AG04450 (cell line): ENCODE measurements around the gene RASSF7. TPM values are rescaled to one million over a fixed set of nuclear protein-coding genes. Genes with fewer than 3 reads are reported as not detected.

ENCODE experiments used
- CTCF ChIA-PET: fragments of 300-600, 350-600 bp; formaldehyde crosslinking; extraction: SDS; loops from one replicate; lab custom pipeline; 2022; ENCODE audit warnings: antibody characterized with exemption, inconsistent platforms; lab: Charles Lee
- POLR2A ChIA-PET: fragments of 350-600 bp; formaldehyde crosslinking; extraction: SDS; loops from one replicate; lab custom pipeline; 2021; ENCODE audit warnings: antibody characterized with exemption, inconsistent platforms; lab: Yijun Ruan, JAX
- DNase-seq: peaks from one replicate; pipeline ENCODE4 v3.0.0-alpha.2; 2011; ENCODE audit warnings: low read depth, low spot score
- H3K27ac ChIP-seq: one replicate; pipeline ENCODE4 v1.5.1; 2012; ENCODE audit warnings: low read depth, low read length, control low read depth
- H3K27me3 ChIP-seq: one replicate; pipeline ENCODE4 v1.6.0; 2012; ENCODE audit warnings: low read length; ENCODE audit not compliant: control insufficient read depth, insufficient read depth
- H3K4me3 ChIP-seq: 2 replicates; pipeline ENCODE4 v1.5.1; 2011; ENCODE audit warnings: mild to moderate bottlenecking, low read depth, low read length, control low read depth
- H3K9me3 ChIP-seq: 2 replicates; pipeline ENCODE4 v1.5.1; 2012; ENCODE audit warnings: low read length; ENCODE audit not compliant: control insufficient read depth, insufficient read depth
- polyA plus RNA-seq: library from polyadenylated mRNA; depleted of rRNA; stranded (reverse); fragments of >200 nt; gene quantifications from 2 replicates; pipeline ENCODE4 v1.2.3, GENCODE V29; 2011
- TF ChIP-seq, protein P1 (sequence below): IDR thresholded peaks from 2 replicates; pipeline ENCODE4 v1.5.1; 2011; ENCODE audit warnings: low read depth, low read length, control low read depth, inconsistent platforms

The RASSF7 gene
- polyA plus RNA-seq, 1 experiment: 2.5 TPM

DNA sequence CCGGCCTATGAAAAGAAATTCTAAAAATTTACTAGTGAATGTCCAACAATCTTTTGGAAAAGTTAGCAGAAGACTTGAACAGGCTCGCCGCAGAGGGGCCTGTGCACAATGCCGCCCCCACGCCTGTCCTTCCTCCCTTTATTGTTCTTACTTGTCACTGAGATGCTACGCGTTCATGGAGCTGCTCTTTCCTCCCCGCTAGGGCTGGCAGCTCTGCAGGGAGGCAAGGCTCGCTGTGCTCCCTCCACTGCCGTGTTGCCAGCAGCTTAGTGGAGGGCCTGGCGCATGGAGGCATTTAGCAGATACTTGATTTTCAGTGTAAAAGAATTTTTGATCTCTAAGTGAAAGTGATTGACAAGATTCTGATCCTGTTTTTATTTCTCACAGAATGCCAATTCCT is 30.2 kb downstream of the RASSF7 start:
- Histone ChIP-seq H3K27ac (no peak overlapping the region), H3K9me3 (no peaks in the 10 kb centered on the region; the same call in 1 of the 2 replicates), H3K27me3 (no peaks in the 10 kb centered on the region), H3K4me3 (no peak overlapping the region)
- DNase-seq: no peak
- CTCF ChIA-PET: interaction anchor here (1.0 kb wide), 1 partner anchor 9 kb away, joined by 3 read pairs; no protein-coding TSS in a partner anchor
- POLR2A ChIA-PET: interaction anchor here (0.7 kb wide), 1 partner anchor 136 kb away, joined by 6 read pairs; no protein-coding TSS in a partner anchor
- TF ChIP-seq, protein P1, sequence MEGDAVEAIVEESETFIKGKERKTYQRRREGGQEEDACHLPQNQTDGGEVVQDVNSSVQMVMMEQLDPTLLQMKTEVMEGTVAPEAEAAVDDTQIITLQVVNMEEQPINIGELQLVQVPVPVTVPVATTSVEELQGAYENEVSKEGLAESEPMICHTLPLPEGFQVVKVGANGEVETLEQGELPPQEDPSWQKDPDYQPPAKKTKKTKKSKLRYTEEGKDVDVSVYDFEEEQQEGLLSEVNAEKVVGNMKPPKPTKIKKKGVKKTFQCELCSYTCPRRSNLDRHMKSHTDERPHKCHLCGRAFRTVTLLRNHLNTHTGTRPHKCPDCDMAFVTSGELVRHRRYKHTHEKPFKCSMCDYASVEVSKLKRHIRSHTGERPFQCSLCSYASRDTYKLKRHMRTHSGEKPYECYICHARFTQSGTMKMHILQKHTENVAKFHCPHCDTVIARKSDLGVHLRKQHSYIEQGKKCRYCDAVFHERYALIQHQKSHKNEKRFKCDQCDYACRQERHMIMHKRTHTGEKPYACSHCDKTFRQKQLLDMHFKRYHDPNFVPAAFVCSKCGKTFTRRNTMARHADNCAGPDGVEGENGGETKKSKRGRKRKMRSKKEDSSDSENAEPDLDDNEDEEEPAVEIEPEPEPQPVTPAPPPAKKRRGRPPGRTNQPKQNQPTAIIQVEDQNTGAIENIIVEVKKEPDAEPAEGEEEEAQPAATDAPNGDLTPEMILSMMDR: no peak

DNA sequence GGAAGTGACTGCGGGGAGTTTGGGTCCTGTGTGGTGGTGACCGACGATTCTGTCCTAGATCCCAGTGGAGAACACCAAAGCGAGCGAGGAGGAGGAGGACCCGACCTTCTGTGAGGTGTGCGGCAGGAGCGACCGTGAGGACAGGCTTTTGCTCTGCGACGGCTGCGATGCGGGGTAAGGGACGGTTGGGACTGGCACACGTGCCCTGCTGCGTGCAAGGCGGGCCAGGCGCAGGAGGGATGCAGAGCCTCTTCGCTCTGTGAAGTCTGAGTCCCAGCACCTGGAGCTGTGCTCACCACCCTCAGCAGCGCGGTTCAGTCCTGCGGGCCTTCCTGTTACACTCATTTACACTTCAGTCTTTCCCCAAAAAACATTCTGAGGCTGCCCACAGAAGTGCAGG is 31.7 kb downstream of the RASSF7 start:
- no peaks in the 10 kb centered on the region; the same call in 1 of the 2 replicates for H3K9me3 ChIP-seq
- ChIA-PET CTCF (no interaction called here), POLR2A (no interaction called here)
- TF ChIP-seq, protein P1: no peak
- H3K27ac ChIP-seq: no peak overlapping the region
- DNase-seq: no peak
- H3K27me3 ChIP-seq: no peaks in the 10 kb centered on the region
- no peak overlapping the region for H3K4me3 ChIP-seq

DNA sequence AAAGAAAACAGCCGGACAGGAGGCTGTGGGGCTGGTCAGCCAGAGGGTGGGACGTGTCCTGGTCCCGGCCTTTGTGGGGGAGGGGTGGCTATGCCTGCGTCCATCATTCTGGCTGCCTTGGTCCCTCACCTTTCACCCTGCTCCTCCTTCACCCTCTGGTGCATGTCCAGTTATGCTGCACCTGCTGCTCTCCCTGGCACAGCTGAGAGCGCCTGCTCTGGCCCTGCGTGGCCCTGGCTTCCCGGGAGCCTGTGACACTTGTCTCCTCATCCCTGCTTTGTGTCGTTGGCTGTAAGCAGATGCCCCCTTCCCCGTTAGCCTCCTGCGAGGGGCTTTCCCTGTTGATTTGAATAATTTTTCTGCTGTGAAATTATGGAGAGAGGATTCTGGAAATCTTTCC is 32.1 kb downstream of the RASSF7 start:
- Histone ChIP-seq H3K9me3 (no peaks in the 10 kb centered on the region; the same call in 1 of the 2 replicates), H3K27ac (no peak overlapping the region), H3K27me3 (no peaks in the 10 kb centered on the region), H3K4me3 (no peak overlapping the region)
- POLR2A ChIA-PET: no interaction called here
- CTCF ChIA-PET: no interaction called here
- TF ChIP-seq, protein P1: no peak
- no peak for DNase-seq

- Histone ChIP-seq H3K27me3 (no peaks in the 10 kb centered on the region), H3K9me3 (no peaks in the 10 kb centered on the region; the same call in 1 of the 2 replicates), H3K4me3 (no peak overlapping the region), H3K27ac (no peak overlapping the region)
- TF ChIP-seq, protein P1: no peak
- ChIA-PET POLR2A (no interaction called here), CTCF (no interaction called here)
- DNase-seq: no peak
Measured at GRCh38 chr11:593347-593746, 32.6 kb downstream of the RASSF7 start.

GRCh38 chr11:595400-595799 is 34.6 kb downstream of the RASSF7 start:
- DNase-seq: no peak
- ChIA-PET POLR2A (no interaction called here), CTCF (no interaction called here)
- no peak overlapping the region for H3K4me3 ChIP-seq
- no peaks in the 10 kb centered on the region; the same call in 1 of the 2 replicates for H3K9me3 ChIP-seq
- no peak overlapping the region for H3K27ac ChIP-seq
- TF ChIP-seq, protein P1: no peak
- no peaks in the 10 kb centered on the region for H3K27me3 ChIP-seq
